Activated naive CD8-positive, alpha-beta T cell (primary cell): ENCODE data around the gene GPR55.
A peak's percentile ranks its signal among the peaks of the same experiment; 100 is the strongest.

ENCODE experiments used
- H3K27ac Mint-ChIP-seq: one replicate; pipeline ENCODE4 v1.8.0; 2021; ENCODE audit warnings: mixed read lengths
- H3K27me3 Mint-ChIP-seq: one replicate; pipeline ENCODE4 v1.8.0; 2021; ENCODE audit warnings: mixed read lengths
- H3K36me3 Mint-ChIP-seq: one replicate; pipeline ENCODE4 v1.8.0; 2021; ENCODE audit warnings: mixed read lengths
- H3K4me1 Mint-ChIP-seq: one replicate; pipeline ENCODE4 v1.8.0; 2021; ENCODE audit warnings: low read depth, mixed read lengths
- H3K4me3 Mint-ChIP-seq: one replicate; pipeline ENCODE4 v1.8.0; 2021; ENCODE audit warnings: mild to moderate bottlenecking, mixed read lengths
- H3K9me3 Mint-ChIP-seq: one replicate; pipeline ENCODE4 v1.8.0; 2021; ENCODE audit warnings: low read depth, mixed read lengths

The GPR55 gene

DNA sequence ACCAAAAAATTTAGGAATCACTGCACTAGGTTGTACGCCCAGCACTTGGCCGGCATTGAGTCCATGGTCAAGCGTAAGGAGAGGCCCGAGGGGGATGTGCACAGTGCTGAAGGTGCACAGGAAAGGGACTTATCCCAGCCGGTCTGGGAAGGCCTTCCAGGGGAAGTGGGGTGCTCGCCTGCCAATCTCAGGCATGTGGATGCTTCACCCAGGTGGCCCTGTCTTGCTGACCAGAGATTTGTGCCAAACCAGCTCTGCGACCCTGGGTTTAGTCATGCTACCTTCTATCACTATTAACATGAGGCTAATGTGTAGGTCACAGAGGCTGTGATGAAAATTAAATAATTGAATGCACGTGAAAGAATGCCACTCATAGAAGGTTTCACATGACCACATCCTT lies 62.0 kb downstream of the GPR55 start:
- Mint-ChIP-seq H3K4me1 (peaks cover 47% of the 10 kb centered on the region), H3K4me3 (peak overlapping the region; percentile 97), H3K36me3 (no peaks in the 10 kb centered on the region), H3K9me3 (no peaks in the 10 kb centered on the region), H3K27ac (no peak overlapping the region), H3K27me3 (peaks cover 1% of the 10 kb centered on the region)

- peaks cover 43% of the 10 kb centered on the region for H3K4me1 Mint-ChIP-seq
- H3K4me3 Mint-ChIP-seq: no peak overlapping the region
- no peaks in the 10 kb centered on the region for H3K9me3 Mint-ChIP-seq
- H3K36me3 Mint-ChIP-seq: no peaks in the 10 kb centered on the region
- peak overlapping the region; percentile 29 for H3K27ac Mint-ChIP-seq
- peaks cover 4% of the 10 kb centered on the region for H3K27me3 Mint-ChIP-seq
Measured at GRCh38 chr2:230862292-230862691, 62.8 kb downstream of the GPR55 start.

DNA sequence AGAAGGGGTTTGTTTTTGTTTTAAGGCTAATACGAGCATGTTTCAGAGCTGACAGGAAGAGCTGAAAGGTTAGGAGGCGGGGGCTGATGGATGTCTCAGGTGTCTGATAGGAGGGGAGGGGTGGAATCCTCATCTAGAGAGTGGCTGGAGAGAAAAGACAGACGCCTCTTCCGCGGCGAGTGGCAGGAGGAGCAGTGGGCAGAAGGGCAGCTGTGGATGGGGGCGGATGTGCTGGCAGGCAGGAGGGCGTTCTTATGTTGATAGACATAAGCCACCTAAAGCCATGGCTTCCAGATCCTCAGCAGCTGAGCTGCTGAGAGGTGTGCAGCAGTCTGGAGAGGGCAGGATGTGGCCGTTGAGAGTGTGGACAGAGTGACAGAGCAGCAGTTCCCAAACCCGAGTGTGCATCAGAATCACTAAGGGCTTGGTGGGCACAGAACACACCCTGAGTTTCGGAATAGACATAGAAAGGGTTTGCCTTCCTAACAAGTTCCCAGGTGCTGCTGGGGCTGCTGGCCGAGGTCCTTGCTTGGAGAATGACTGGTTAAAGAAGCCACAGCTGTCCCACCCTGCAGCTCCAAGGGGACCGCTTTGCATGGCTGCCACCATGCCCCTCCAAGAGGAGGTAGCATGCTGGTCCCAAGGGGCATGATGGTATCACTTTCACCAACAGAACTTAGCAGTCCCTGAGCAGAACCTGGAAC lies 63.3 kb downstream of the GPR55 start:
- Mint-ChIP-seq H3K27me3 (peaks cover 4% of the 10 kb centered on the region), H3K27ac (peak overlapping the region; percentile 18)

More for the DNA sequence above, 63.3 kb downstream of the GPR55 start:
- Mint-ChIP-seq H3K36me3 (no peaks in the 10 kb centered on the region), H3K9me3 (no peaks in the 10 kb centered on the region), H3K4me3 (peak overlapping the region; percentile 30), H3K4me1 (peaks cover 37% of the 10 kb centered on the region)
